ENCODE measurements around the gene COX18. TPM values are rescaled to one million over a fixed set of nuclear protein-coding genes. Genes with fewer than 3 reads are reported as not detected.

Gene COX18
- total RNA-seq, 1 experiment from 2014 or later, result 26.9 TPM

DNA sequence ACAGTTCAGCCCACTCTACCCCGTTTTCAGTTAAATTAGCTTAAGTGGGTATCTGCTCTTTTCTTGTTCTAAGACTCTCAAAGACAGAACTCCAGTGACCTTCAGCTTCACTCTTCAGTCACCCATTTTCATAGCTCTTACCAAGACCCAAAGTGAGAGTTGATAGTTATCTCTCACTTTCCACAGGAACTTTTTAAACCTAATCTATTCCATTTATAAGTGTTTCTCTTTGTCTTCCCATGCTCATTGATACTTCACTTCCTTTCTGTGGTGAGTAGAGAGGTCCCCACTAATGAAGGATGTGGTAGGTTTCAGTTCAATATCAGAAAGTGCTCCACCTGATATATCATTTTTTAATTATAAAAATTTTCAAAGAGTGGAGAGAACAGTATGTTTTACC is 33.4 kb downstream of the COX18 start:
- TF ChIP-seq, protein P1, sequence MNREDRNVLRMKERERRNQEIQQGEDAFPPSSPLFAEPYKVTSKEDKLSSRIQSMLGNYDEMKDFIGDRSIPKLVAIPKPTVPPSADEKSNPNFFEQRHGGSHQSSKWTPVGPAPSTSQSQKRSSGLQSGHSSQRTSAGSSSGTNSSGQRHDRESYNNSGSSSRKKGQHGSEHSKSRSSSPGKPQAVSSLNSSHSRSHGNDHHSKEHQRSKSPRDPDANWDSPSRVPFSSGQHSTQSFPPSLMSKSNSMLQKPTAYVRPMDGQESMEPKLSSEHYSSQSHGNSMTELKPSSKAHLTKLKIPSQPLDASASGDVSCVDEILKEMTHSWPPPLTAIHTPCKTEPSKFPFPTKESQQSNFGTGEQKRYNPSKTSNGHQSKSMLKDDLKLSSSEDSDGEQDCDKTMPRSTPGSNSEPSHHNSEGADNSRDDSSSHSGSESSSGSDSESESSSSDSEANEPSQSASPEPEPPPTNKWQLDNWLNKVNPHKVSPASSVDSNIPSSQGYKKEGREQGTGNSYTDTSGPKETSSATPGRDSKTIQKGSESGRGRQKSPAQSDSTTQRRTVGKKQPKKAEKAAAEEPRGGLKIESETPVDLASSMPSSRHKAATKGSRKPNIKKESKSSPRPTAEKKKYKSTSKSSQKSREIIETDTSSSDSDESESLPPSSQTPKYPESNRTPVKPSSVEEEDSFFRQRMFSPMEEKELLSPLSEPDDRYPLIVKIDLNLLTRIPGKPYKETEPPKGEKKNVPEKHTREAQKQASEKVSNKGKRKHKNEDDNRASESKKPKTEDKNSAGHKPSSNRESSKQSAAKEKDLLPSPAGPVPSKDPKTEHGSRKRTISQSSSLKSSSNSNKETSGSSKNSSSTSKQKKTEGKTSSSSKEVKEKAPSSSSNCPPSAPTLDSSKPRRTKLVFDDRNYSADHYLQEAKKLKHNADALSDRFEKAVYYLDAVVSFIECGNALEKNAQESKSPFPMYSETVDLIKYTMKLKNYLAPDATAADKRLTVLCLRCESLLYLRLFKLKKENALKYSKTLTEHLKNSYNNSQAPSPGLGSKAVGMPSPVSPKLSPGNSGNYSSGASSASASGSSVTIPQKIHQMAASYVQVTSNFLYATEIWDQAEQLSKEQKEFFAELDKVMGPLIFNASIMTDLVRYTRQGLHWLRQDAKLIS (CRISPR knock-in tag; IDR thresholded peaks at IDR 0.05; ENCODE audit: borderline replicate concordance), result no peak
- no peak for TF ChIP-seq SOX15 (CRISPR knock-in tag; IDR thresholded peaks at IDR 0.05)
- no peak for TF ChIP-seq ZNF423 (CRISPR knock-in tag; IDR thresholded peaks at IDR 0.05)
- TF ChIP-seq, protein P2, sequence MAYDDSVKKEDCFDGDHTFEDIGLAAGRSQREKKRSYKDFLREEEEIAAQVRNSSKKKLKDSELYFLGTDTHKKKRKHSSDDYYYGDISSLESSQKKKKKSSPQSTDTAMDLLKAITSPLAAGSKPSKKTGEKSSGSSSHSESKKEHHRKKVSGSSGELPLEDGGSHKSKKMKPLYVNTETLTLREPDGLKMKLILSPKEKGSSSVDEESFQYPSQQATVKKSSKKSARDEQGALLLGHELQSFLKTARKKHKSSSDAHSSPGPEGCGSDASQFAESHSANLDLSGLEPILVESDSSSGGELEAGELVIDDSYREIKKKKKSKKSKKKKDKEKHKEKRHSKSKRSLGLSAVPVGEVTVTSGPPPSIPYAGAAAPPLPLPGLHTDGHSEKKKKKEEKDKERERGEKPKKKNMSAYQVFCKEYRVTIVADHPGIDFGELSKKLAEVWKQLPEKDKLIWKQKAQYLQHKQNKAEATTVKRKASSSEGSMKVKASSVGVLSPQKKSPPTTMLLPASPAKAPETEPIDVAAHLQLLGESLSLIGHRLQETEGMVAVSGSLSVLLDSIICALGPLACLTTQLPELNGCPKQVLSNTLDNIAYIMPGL (CRISPR knock-in tag; IDR thresholded peaks at IDR 0.05), result no peak
- TF ChIP-seq NFE2L1 (CRISPR knock-in tag; IDR thresholded peaks at IDR 0.05), result no peak
- TF ChIP-seq ATF1 (CRISPR knock-in tag; IDR thresholded peaks at IDR 0.05), result no peak
- DNase-seq (ENCODE audit: low spot score), result no peak
- H3K4me3 Mint-ChIP-seq, result no peak overlapping the region

DNA sequence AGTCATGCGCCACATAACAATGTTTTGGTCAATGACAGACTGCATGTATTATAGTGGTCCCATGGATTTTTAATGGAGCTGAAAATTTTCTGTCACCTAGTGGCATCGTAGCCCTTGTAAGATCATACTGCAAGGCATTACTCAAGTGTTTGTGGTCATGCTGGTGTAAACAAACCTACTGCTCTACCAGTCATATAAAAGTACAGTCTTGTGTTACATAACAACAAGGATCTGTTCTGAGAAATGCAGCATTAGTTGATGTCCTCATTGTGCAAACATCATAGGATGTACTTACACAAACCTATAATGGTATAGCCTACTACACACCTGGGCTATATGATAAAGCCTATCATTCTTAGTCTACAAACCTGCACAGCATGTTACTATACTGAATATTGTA is 34.6 kb downstream of the COX18 start:
- ChIA-PET POLR2A (no interaction called here), CTCF (no interaction called here)
- ATAC-seq (no peak), DNase-seq (ENCODE audit: low spot score) (no peak)
- H3K4me1 Mint-ChIP-seq, result peaks cover 4% of the 10 kb centered on the region; the same call in 1 of the 2 replicates
- H3K36me3 Mint-ChIP-seq, result peaks cover 26% of the 10 kb centered on the region
- no peak overlapping the region for H3K4me3 Mint-ChIP-seq
- TF ChIP-seq JAZF1 (CRISPR knock-in tag; IDR thresholded peaks at IDR 0.05) (no peak), SP1 (CRISPR knock-in tag; conservative IDR thresholded peaks at IDR 0.05) (no peak), TCF7 (CRISPR knock-in tag; IDR thresholded peaks at IDR 0.05; ENCODE audit: low read depth) (no peak), KAT7 (CRISPR knock-in tag; IDR thresholded peaks at IDR 0.05; ENCODE audit: borderline replicate concordance) (no peak), NR3C1 (CRISPR knock-in tag; conservative IDR thresholded peaks at IDR 0.05; ENCODE audit: low read depth) (no peak), SMAD3 (CRISPR knock-in tag; IDR thresholded peaks at IDR 0.05; ENCODE audit: borderline replicate concordance) (no peak), ZNF138 (CRISPR knock-in tag; conservative IDR thresholded peaks at IDR 0.05) (no peak), CREM (CRISPR knock-in tag; IDR thresholded peaks at IDR 0.05) (no peak), FOXJ3 (CRISPR knock-in tag; IDR thresholded peaks at IDR 0.05; ENCODE audit: borderline replicate concordance) (no peak), JUN (CRISPR knock-in tag; IDR thresholded peaks at IDR 0.05) (no peak), NR2C2 (CRISPR knock-in tag; IDR thresholded peaks at IDR 0.05) (no peak)
- TF ChIP-seq, protein P3, sequence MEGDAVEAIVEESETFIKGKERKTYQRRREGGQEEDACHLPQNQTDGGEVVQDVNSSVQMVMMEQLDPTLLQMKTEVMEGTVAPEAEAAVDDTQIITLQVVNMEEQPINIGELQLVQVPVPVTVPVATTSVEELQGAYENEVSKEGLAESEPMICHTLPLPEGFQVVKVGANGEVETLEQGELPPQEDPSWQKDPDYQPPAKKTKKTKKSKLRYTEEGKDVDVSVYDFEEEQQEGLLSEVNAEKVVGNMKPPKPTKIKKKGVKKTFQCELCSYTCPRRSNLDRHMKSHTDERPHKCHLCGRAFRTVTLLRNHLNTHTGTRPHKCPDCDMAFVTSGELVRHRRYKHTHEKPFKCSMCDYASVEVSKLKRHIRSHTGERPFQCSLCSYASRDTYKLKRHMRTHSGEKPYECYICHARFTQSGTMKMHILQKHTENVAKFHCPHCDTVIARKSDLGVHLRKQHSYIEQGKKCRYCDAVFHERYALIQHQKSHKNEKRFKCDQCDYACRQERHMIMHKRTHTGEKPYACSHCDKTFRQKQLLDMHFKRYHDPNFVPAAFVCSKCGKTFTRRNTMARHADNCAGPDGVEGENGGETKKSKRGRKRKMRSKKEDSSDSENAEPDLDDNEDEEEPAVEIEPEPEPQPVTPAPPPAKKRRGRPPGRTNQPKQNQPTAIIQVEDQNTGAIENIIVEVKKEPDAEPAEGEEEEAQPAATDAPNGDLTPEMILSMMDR (IDR thresholded peaks at IDR 0.05), result no peak
- TF ChIP-seq, protein P4, sequence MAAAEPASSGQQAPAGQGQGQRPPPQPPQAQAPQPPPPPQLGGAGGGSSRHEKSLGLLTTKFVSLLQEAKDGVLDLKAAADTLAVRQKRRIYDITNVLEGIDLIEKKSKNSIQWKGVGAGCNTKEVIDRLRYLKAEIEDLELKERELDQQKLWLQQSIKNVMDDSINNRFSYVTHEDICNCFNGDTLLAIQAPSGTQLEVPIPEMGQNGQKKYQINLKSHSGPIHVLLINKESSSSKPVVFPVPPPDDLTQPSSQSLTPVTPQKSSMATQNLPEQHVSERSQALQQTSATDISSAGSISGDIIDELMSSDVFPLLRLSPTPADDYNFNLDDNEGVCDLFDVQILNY (CRISPR knock-in tag; IDR thresholded peaks at IDR 0.05), result no peak
- TF ChIP-seq, protein P5, sequence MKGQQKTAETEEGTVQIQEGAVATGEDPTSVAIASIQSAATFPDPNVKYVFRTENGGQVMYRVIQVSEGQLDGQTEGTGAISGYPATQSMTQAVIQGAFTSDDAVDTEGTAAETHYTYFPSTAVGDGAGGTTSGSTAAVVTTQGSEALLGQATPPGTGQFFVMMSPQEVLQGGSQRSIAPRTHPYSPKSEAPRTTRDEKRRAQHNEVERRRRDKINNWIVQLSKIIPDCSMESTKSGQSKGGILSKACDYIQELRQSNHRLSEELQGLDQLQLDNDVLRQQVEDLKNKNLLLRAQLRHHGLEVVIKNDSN (CRISPR knock-in tag; IDR thresholded peaks at IDR 0.05), result no peak
- TF ChIP-seq, protein P2 (CRISPR knock-in tag; IDR thresholded peaks at IDR 0.05), result no peak
- H3K27me3 Mint-ChIP-seq (ENCODE audit: low read depth), result peaks cover 8% of the 10 kb centered on the region
- H3K27ac Mint-ChIP-seq, result no peak overlapping the region
- H3K9me3 Mint-ChIP-seq, result peaks cover 44% of the 10 kb centered on the region

More for the DNA sequence above, 33.4 kb downstream of the COX18 start:
- Mint-ChIP-seq H3K27me3 (ENCODE audit: low read depth) (peaks cover 8% of the 10 kb centered on the region), H3K27ac (no peak overlapping the region), H3K9me3 (peaks cover 39% of the 10 kb centered on the region), H3K4me1 (peaks cover 4% of the 10 kb centered on the region; the same call in 1 of the 2 replicates), H3K36me3 (peaks cover 23% of the 10 kb centered on the region)
- POLR2A ChIA-PET, result no interaction called here
- CTCF ChIA-PET, result no interaction called here
- ATAC-seq, result no peak

Measured in WTC11 (cell line).